ENCODE results near the gene LSM12. TPM values are rescaled to one million over a fixed set of nuclear protein-coding genes. Genes with fewer than 3 reads are reported as not detected.

The LSM12 gene
- total and polyA plus RNA-seq, 2 of the 8 experiments (the other 6 are each of a cell fraction or from before 2014, with no cell fraction given) = 69.8 to 142 TPM

DNA sequence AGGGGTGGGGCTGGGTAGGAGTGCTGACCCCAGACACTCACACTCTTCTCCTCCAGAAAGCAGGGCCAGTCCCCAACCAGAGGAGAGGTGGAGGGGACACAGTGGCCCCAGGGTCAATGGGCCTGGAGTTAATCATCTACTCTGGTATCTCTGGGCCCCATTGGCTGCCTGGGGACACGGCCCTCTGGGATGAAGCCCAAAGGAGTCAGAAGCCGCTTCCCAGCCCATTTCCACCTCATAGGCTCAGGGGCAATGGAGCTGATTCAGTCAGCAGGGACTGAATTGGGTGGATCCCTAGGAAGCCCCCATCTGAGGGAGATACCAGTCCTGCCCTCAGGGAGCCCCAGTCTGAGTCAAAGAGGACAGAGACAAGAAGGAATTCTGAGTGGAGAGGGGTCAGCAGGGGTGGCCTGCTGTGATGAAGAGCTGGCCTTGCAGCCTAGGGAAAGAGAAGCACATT is 65.0 kb downstream of the LSM12 start:
- peaks cover 0 to 21% (median 18%) of the 10 kb centered on the region in 4 experiments; a peak in 6 of 7 replicates for H3K27me3 ChIP-seq (replicated peaks in 1 of 4; ENCODE audit: control insufficient read depth in 3 of 4, extremely low read depth in 1 of 4, insufficient read depth in 3 of 4, low read length in 3 of 4)
- WGBS, 2 experiments (ENCODE audit: extremely low coverage in 1 of 2, insufficient coverage in 1 of 2, insufficient read length in 1 of 2, insufficient replicate concordance in 2 of 2, low coverage in 1 of 2, low lambda C conversion rate in 2 of 2, missing lambda C conversion rate in 1 of 2) = 73% methylated on average over 2 of the region's 2 CpGs; no CpG with 5 or more reads in 1 of the 2 experiments
- H2BK20ac ChIP-seq (ENCODE audit: low read length) = no peak overlapping the region
- H2AFZ ChIP-seq (ENCODE audit: low read length) = no peak overlapping the region
- no peak overlapping the region for H3K56ac ChIP-seq (replicated peaks; ENCODE audit: insufficient read length, low read depth, low read length)
- H2BK15ac ChIP-seq (ENCODE audit: low read length) = no peak overlapping the region
- POLR2A ChIA-PET (ENCODE audit: partially characterized antibody) = interaction anchor here (2.1 kb wide), 1 partner anchor 65 kb away, joined by 8 read pairs; the partner anchor contains the start of gene LSM12
- no peak for FAIRE-seq
- H3K18ac ChIP-seq (ENCODE audit: extremely low read depth, low read length) = no peak overlapping the region
- no peak overlapping the region for H2AK5ac ChIP-seq (ENCODE audit: low read depth, low read length)
- no peak overlapping the region for H4K8ac ChIP-seq (ENCODE audit: extremely low read depth, insufficient read depth, low read length)
- no peak overlapping the region for H4K5ac ChIP-seq (ENCODE audit: insufficient read length, low read depth, low read length)
- H2BK12ac ChIP-seq (ENCODE audit: low read depth, low read length) = no peak overlapping the region
- no peak overlapping the region for H3K4ac ChIP-seq (replicated peaks; ENCODE audit: insufficient read length, low read depth, low read length)
- no peak overlapping the region for H3K9ac ChIP-seq (replicated peaks in 1 of 4; ENCODE audit: extremely low read depth in 1 of 4, low read depth in 3 of 4, low read length in 3 of 4)
- no peaks in the 10 kb centered on the region for H3K9me3 ChIP-seq (ENCODE audit: insufficient read depth in 2 of 2, low read depth in 1 of 2, low read length in 1 of 2)
- H3K4me1 ChIP-seq (replicated peaks in 1 of 4; ENCODE audit: control insufficient read depth in 3 of 4, insufficient read depth in 4 of 4, low read length in 3 of 4) = peaks cover 0 to 8% (median 4%) of the 10 kb centered on the region in 4 experiments; a peak in 5 of 7 replicates
- peaks cover 0 to 6% of the 10 kb centered on the region in 2 experiments for H4K20me1 ChIP-seq (replicated peaks in 1 of 2; ENCODE audit: control insufficient read depth in 1 of 2, insufficient read depth in 2 of 2, low read length in 2 of 2)
- CTCF ChIA-PET (ENCODE audit: partially characterized antibody) = interaction anchor here (0.6 to 22.7 kb wide), 6 partner anchors 11 to 349 kb away, joined by 3 to 416 read pairs (median 6); partner anchors contain the start of gene PPY
- H3K36me3 ChIP-seq (ENCODE audit: control insufficient read depth in 2 of 4, insufficient read depth in 4 of 4, low read length in 3 of 4) = no peaks in the 10 kb centered on the region
- no peak overlapping the region for H2BK120ac ChIP-seq (replicated peaks; ENCODE audit: low read depth, low read length)
- H4K91ac ChIP-seq (replicated peaks; ENCODE audit: insufficient read length, low read length) = no peak overlapping the region
- no peak for DNase-seq (ENCODE audit: low read depth in 1 of 2, low spot score in 2 of 2)
- H3K4me3 ChIP-seq (ENCODE audit: extremely low read depth in 1 of 4, insufficient read depth in 2 of 4, low read depth in 3 of 4, low read length in 4 of 4) = no peak overlapping the region
- no peak overlapping the region for H3K27ac ChIP-seq (ENCODE audit: low read depth, low read length)
- H3K79me2 ChIP-seq (ENCODE audit: control insufficient read depth in 1 of 2, insufficient read depth in 2 of 2, low read length in 2 of 2) = no peaks in the 10 kb centered on the region
- peaks cover 21% of the 10 kb centered on the region for H3K23me2 ChIP-seq (ENCODE audit: low read depth, low read length)
- H3K23ac ChIP-seq (ENCODE audit: insufficient read length) = no peak overlapping the region
- no peak overlapping the region for H2BK5ac ChIP-seq (ENCODE audit: low read depth, low read length)
- no peaks in the 10 kb centered on the region for H3K79me1 ChIP-seq (ENCODE audit: low read depth, low read length)
- no peak overlapping the region for H3K14ac ChIP-seq (ENCODE audit: insufficient read length)
- H3K4me2 ChIP-seq (ENCODE audit: insufficient read depth in 1 of 2, low read depth in 2 of 2, low read length in 2 of 2) = no peak overlapping the region
- TF ChIP-seq TCF12 (IDR thresholded peaks at IDR 0.05; ENCODE audit: low read depth, low read length) (no peak), SP2 (IDR thresholded peaks at IDR 0.05; ENCODE audit: low read length) (no peak), NRF1 (IDR thresholded peaks at IDR 0.05; ENCODE audit: low read depth, low read length) (no peak), RAD21 (IDR thresholded peaks at IDR 0.05 in 1 of 2, conservative IDR thresholded peaks at IDR 0.05 in 1 of 2; ENCODE audit: low read depth in 2 of 2, low read length in 2 of 2) (no peak), JUND (IDR thresholded peaks at IDR 0.05; ENCODE audit: low read length) (no peak), KDM1A (IDR thresholded peaks at IDR 0.05; ENCODE audit: borderline replicate concordance, low read length) (no peak), SAP30 (IDR thresholded peaks at IDR 0.05; ENCODE audit: insufficient read depth, insufficient replicate concordance, low read length) (no peak), BACH1 (IDR thresholded peaks at IDR 0.05; ENCODE audit: low read length) (no peak), FOSL1 (IDR thresholded peaks at IDR 0.05; ENCODE audit: insufficient read depth, low read depth, low read length) (no peak), HDAC2 (IDR thresholded peaks at IDR 0.05; ENCODE audit: borderline replicate concordance in 1 of 2, low read depth in 2 of 2, low read length in 2 of 2) (no peak), BRCA1 (IDR thresholded peaks at IDR 0.05; ENCODE audit: low read depth, low read length) (no peak), PHF8 (conservative IDR thresholded peaks at IDR 0.05; ENCODE audit: low read depth, low read length) (no peak)
- TF ChIP-seq, protein P1, sequence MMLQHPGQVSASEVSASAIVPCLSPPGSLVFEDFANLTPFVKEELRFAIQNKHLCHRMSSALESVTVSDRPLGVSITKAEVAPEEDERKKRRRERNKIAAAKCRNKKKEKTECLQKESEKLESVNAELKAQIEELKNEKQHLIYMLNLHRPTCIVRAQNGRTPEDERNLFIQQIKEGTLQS (IDR thresholded peaks at IDR 0.05; ENCODE audit: insufficient read depth, low read depth, low read length) = no peak

Measured in H1 (cell line).